Activated CD8-positive, alpha-beta T cell treated with anti-CD3 and anti-CD28 coated beads, Interleukin-2, amount 10 ng/mL, durations not matched to agents 7 days and 5 days (primary cell): ENCODE data around the gene FRAT2. TPM values are rescaled to one million over a fixed set of nuclear protein-coding genes. Genes with fewer than 3 reads are reported as not detected.
A peak's percentile ranks its signal among the peaks of the same experiment; 100 is the strongest.

Experiments used
- ATAC-seq: fragments of 150-1000 bp; cut with Tn5 transposase; one replicate; pipeline ENCODE4 v1.10.0; 2021; ENCODE audit warnings: moderate library complexity
- CTCF ChIA-PET: fragments of 350-600 bp; sonication (Branson Sonifier 250); formaldehyde crosslinking; loops from one replicate; lab custom pipeline; 2021; ENCODE audit warnings: antibody characterized with exemption; lab: Charles Lee
- POLR2A ChIA-PET: fragments of 350-600 bp; sonication (Branson Sonifier 250); formaldehyde crosslinking; loops from one replicate; lab custom pipeline; 2021; ENCODE audit warnings: antibody characterized with exemption; lab: Charles Lee
- DNase-seq: peaks from one replicate; pipeline ENCODE4 v3.0.0-alpha.2; 2020
- H3K27ac Mint-ChIP-seq: one replicate; pipeline ENCODE4 v1.8.0; 2021; ENCODE audit warnings: mild to moderate bottlenecking, mixed read lengths
- H3K27me3 Mint-ChIP-seq: one replicate; pipeline ENCODE4 v1.8.0; 2021; ENCODE audit warnings: low read depth, mixed read lengths
- H3K36me3 Mint-ChIP-seq: one replicate; pipeline ENCODE4 v1.8.0; 2021; ENCODE audit warnings: low read depth, mixed read lengths
- H3K4me1 Mint-ChIP-seq: one replicate; pipeline ENCODE4 v1.8.0; 2021; ENCODE audit warnings: low read depth, mixed read lengths
- H3K4me3 Mint-ChIP-seq: one replicate; pipeline ENCODE4 v1.8.0; 2021; ENCODE audit warnings: mild to moderate bottlenecking, mixed read lengths
- H3K9me3 Mint-ChIP-seq: one replicate; pipeline ENCODE4 v1.8.0; 2022; ENCODE audit warnings: mixed read lengths; ENCODE audit not compliant: insufficient read depth
- total RNA-seq, 2 experiments: library from RNA; stranded (reverse); gene quantifications; one replicate each; pipeline ENCODE4 v1.2.3, GENCODE V29; 2021

The FRAT2 gene
- total RNA-seq, 2 experiments from 2014 or later: 10.0 to 10.4 TPM

DNA sequence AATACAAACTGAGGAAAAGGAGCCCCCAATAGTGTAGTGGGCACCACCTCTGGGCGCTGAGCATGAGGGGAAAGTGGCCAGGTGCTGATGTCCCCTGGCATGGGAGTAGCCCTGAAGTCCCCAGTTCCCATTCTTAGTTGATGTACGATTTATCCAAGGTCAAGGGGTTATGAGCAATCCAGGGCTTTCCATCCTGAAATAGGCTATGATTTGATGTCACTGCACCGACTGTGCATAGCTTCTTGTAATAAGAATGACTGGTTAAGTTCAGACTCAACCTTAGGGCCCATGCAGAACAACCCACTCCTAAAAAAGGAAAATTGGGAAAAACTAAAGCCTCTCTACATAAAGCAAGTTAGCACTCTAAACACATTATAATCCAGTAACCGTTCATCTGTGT lies 11.0 kb downstream of the FRAT2 start:
- Mint-ChIP-seq H3K27ac (no peak overlapping the region), H3K27me3 (no peaks in the 10 kb centered on the region), H3K36me3 (no peaks in the 10 kb centered on the region), H3K9me3 (no peaks in the 10 kb centered on the region), H3K4me1 (peaks cover 43% of the 10 kb centered on the region), H3K4me3 (no peak overlapping the region)
- DNase-seq (no peak), ATAC-seq (no peak)
- POLR2A ChIA-PET: no interaction called here
- CTCF ChIA-PET: no interaction called here

DNA sequence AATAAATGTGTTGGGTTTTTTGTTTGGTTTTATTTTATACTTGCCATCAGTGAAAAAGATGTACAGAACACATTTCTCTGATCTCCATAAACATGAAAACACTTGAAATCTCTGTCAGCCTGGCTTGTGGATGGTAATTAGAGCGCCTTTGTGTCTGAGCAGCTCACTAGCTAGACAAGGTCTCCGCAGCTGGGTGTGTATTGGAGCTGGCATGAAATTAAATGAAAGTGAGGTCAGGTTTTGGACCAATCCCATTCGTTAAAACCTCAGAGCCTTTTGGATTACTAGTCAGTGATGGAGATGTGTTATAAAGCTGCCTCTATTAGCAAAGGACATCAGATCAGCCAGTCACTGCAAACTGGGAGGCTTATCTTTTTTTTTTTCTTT lies 12.7 kb downstream of the FRAT2 start:
- ChIA-PET CTCF (interaction anchor here (1.0 to 2.3 kb wide), 2 partner anchors 10 to 43 kb away, joined by 4 to 19 read pairs; no protein-coding TSS in a partner anchor), POLR2A (interaction anchor here (1.0 kb wide), 1 partner anchor 12 kb away, joined by 3 read pairs; no protein-coding TSS in a partner anchor)
- peak overlapping the region; percentile 82 for H3K4me3 Mint-ChIP-seq
- H3K27ac Mint-ChIP-seq: no peak overlapping the region
- H3K4me1 Mint-ChIP-seq: peaks cover 34% of the 10 kb centered on the region
- no peak for DNase-seq
- H3K36me3 Mint-ChIP-seq: no peaks in the 10 kb centered on the region
- H3K9me3 Mint-ChIP-seq: no peaks in the 10 kb centered on the region
- ATAC-seq: no peak
- H3K27me3 Mint-ChIP-seq: no peaks in the 10 kb centered on the region

DNA sequence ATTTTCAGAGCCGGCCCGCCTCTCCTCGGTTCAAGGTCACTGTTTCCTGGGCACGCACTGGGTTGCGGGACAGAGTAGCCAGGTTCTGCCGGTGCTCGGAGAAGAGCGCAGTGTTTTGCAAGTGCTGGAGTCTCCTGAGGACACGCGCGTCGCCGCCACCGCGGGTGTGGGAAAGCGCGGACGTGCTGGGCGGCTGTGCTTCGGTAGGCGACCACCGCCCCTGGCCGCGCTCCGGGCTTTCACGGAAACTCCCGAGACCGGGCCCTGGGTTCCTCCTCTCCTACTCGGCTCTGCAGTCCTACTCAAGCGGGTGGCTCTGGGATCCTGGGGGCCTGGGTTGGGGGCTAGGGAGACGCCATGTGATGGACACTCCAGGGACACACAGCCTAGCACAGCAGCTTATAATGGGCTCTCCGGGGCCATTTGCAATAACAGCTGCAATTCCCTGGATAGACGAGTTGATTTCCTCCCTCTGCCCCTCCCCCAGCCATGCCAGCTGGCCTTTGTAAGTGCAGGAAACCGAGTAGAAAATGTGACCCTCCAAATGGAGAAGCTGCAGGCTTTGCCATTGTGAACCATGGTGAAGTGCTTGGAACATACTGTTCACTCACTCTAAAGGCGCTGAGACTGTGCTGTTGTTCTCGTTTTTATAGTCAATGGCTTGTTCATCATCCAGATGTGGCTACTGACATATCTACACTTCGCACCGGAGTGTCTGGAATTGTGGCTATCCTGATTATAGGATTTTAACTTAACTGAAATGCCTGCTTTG lies 13.3 kb downstream of the FRAT2 start:
- Mint-ChIP-seq H3K9me3 (no peaks in the 10 kb centered on the region), H3K27me3 (no peaks in the 10 kb centered on the region), H3K4me3 (peak overlapping the region; percentile 82), H3K27ac (peak overlapping the region; percentile 81), H3K4me1 (peaks cover 29% of the 10 kb centered on the region), H3K36me3 (no peaks in the 10 kb centered on the region)
- ATAC-seq (no peak), DNase-seq (no peak)
- ChIA-PET CTCF (interaction anchor here (2.3 kb wide), 1 partner anchor 11 kb away, joined by 19 read pairs; no protein-coding TSS in a partner anchor), POLR2A (no interaction called here)

DNA sequence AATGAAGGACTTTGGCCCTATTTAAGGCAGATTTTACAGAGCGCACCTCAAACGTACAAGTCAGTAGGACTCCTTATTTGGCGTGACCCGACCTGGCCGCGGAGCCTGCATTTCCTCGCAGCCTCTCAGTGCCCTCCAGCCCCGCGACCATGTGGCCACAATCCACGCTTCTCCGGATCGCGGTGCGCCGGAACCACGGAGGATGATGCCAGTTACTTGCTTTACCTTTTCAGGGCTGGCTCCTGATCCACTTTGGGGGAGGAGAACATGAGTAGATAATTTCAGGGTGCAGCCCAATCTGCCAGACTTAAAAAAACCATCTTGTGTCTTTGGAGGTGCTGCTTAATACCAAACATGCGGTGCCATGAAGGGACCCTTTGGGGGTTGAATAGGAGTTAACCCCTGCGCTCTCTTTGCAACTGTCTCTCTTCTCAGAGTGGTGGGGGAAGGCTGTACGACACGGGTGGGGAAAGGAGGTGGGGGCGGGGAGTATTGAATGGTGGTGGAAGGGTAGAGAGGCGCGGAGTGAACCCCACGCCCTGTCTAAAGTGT lies 14.0 kb downstream of the FRAT2 start:
- Mint-ChIP-seq H3K27ac (peak overlapping the region; percentile 81), H3K4me1 (peaks cover 26% of the 10 kb centered on the region), H3K27me3 (peaks cover 3% of the 10 kb centered on the region), H3K4me3 (peak overlapping the region; percentile 82), H3K9me3 (no peaks in the 10 kb centered on the region), H3K36me3 (no peaks in the 10 kb centered on the region)
- ChIA-PET CTCF (interaction anchor here (0.7 to 2.6 kb wide), 9 partner anchors 8 to 248 kb away, joined by 3 to 24 read pairs (median 5); partner anchors contain the start of gene FRAT2), POLR2A (interaction anchor here (2.0 to 2.3 kb wide), 3 partner anchors 8 to 80 kb away, joined by 9 to 46 read pairs (median 14); partner anchors contain the start of genes FRAT2 and RRP12)
- peak; percentile 9 for ATAC-seq
- DNase-seq: peak; percentile 43

DNA sequence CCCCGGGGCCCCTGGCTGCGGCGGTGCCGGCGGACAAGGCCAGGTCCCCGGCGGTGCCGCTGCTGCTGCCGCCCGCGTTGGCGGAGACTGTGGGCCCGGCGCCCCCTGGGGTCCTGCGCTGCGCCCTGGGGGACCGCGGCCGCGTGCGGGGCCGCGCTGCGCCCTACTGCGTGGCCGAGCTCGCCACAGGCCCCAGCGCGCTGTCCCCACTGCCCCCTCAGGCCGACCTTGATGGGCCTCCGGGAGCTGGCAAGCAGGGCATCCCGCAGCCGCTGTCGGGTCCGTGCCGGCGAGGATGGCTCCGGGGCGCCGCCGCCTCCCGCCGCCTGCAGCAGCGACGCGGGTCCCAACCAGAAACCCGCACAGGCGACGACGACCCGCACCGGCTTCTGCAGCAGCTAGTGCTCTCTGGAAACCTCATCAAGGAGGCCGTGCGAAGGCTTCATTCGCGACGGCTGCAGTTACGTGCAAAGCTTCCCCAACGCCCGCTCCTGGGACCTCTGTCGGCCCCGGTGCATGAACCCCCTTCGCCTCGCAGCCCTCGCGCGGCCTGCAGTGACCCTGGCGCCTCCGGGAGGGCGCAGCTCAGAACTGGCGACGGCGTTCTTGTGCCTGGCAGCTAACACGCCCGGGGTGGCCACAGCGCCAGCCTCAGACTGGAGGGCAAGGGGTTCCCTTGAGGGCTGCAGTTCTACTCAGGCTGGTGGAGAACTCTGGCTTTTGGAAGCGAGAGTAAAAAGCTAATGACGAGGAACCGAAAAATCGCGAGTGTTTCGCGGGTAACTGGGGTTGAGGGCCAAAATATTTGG lies 14.7 kb downstream of the FRAT2 start:
- H3K36me3 Mint-ChIP-seq: no peaks in the 10 kb centered on the region
- peak overlapping the region; percentile 82 for H3K4me3 Mint-ChIP-seq
- H3K9me3 Mint-ChIP-seq: no peaks in the 10 kb centered on the region
- peak overlapping the region; percentile 81 for H3K27ac Mint-ChIP-seq
- POLR2A ChIA-PET: interaction anchor here (1.2 to 2.3 kb wide), 5 partner anchors 8 to 81 kb away, joined by 3 to 46 read pairs (median 9); partner anchors contain the start of genes FRAT2 and RRP12
- peaks cover 3% of the 10 kb centered on the region for H3K27me3 Mint-ChIP-seq
- CTCF ChIA-PET: interaction anchor here (0.7 to 2.6 kb wide), 9 partner anchors 9 to 247 kb away, joined by 3 to 24 read pairs (median 4); partner anchors contain the start of genes ARHGAP19 and FRAT2
- DNase-seq: peak; percentile 72
- ATAC-seq: peak; percentile 52
- H3K4me1 Mint-ChIP-seq: peaks cover 26% of the 10 kb centered on the region

DNA sequence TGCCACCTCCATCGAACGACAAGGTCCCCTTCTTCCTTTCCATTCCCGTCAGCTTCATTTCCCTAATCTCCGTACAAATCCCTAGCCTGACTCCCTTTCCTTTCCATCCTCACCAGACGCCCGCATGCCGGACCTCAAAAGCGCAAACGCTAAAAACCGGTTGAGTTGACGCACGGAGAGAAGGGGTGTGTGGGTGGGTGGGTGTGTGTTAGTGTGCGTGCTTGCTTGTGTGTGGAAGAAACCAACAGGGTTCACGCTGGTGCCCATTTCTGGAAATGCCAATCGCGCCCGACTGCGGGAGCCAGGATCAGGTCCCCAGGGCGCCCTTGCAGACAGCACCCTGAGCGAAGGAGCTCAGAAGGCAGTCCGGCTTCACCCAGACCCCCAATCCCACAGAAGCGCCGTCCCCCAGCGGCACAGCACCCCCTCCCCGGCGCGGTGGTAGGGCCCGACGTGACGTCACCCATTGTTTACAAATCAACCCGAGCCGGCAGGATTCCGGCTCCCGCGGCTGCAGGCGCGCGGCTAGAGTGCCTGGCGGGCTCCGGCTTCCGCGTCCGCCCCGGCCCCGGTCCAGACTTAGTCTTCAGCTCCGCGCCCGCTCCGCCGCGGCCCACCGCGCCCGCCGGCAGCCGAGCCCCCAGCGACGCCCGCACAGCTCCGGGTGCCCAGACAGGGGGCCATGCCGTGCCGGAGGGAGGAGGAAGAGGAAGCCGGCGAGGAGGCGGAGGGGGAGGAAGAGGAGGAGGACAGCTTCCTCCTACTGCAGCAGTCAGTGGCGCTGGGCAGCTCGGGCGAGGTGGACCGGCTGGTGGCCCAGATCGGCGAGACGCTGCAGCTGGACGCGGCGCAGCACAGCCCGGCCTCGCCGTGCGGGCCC lies 15.5 kb downstream of the FRAT2 start, which contains the start of gene FRAT1:
TSS of gene FRAT1 (plus strand) at position 500 of the 880 bp plus-strand sequence. CDS start at position 683, 183 bp downstream.
- Mint-ChIP-seq H3K27me3 (peaks cover 3% of the 10 kb centered on the region), H3K4me1 (peaks cover 26% of the 10 kb centered on the region), H3K9me3 (no peaks in the 10 kb centered on the region), H3K4me3 (peak within 1 kb of the TSS; percentile 82), H3K36me3 (no peaks in the 10 kb centered on the region), H3K27ac (peak within 1 kb of the TSS; percentile 99)
- POLR2A ChIA-PET: interaction anchor here (0.6 to 2.3 kb wide), 6 partner anchors 9 to 81 kb away, joined by 3 to 46 read pairs (median 6); partner anchors contain the start of genes FRAT2 and RRP12
- CTCF ChIA-PET: interaction anchor here (1.1 to 2.6 kb wide), 7 partner anchors 10 to 246 kb away, joined by 3 to 24 read pairs (median 5); partner anchors contain the start of gene ARHGAP19
- ATAC-seq: peak; percentile 77
- peak; percentile 91 for DNase-seq

DNA sequence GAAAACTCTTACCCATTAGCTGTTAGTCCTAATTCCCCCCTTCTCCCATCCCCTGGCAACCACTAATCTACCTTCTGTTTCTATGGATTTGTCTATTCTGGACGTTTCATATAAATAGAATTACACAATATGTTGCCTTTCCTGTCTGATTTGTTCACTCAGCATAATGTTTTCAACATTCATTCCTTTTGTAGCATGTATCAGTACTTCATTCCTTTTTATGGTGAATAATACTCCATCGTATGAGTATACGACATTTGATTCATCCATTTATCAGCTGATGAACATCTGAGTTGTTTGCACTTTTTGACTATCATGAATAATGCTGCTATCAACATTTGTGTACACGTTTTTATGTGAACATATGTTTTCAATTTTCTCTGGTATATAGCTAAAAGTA lies 19.9 kb downstream of the FRAT2 start:
- no peak for DNase-seq
- no peaks in the 10 kb centered on the region for H3K9me3 Mint-ChIP-seq
- H3K27me3 Mint-ChIP-seq: peaks cover 3% of the 10 kb centered on the region
- no peak for ATAC-seq
- H3K4me3 Mint-ChIP-seq: no peak overlapping the region
- CTCF ChIA-PET: no interaction called here
- peaks cover 7% of the 10 kb centered on the region for H3K4me1 Mint-ChIP-seq
- H3K36me3 Mint-ChIP-seq: no peaks in the 10 kb centered on the region
- POLR2A ChIA-PET: no interaction called here
- no peak overlapping the region for H3K27ac Mint-ChIP-seq

DNA sequence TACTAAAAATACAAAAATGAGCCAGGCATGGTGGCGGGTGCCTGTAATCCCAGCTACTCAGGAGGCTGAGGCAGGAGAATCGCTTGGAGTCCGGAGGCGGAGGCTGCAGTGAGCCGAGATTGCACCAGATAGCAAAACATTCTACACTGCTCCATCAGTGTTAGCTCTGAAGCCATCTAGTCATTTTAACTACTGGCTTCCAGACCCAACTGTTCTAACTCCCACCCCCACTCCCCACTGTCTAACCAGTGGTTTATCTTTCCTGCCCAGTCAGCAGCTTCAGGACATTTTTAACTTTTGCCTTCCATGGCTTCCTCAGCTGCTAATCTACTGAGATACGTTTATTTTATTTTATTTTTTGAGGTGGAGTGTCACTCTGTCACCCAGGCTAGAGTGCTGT lies 21.6 kb downstream of the FRAT2 start:
- ChIA-PET CTCF (interaction anchor here (0.7 kb wide), 1 partner anchor 19 kb away, joined by 3 read pairs; no protein-coding TSS in a partner anchor), POLR2A (interaction anchor here (0.6 kb wide), 1 partner anchor 152 kb away, joined by 3 read pairs; no protein-coding TSS in a partner anchor)
- no peaks in the 10 kb centered on the region for H3K4me1 Mint-ChIP-seq
- no peak overlapping the region for H3K27ac Mint-ChIP-seq
- no peak overlapping the region for H3K4me3 Mint-ChIP-seq
- DNase-seq (no peak), ATAC-seq (no peak)
- peaks cover 5% of the 10 kb centered on the region for H3K27me3 Mint-ChIP-seq
- no peaks in the 10 kb centered on the region for H3K36me3 Mint-ChIP-seq
- H3K9me3 Mint-ChIP-seq: no peaks in the 10 kb centered on the region

DNA sequence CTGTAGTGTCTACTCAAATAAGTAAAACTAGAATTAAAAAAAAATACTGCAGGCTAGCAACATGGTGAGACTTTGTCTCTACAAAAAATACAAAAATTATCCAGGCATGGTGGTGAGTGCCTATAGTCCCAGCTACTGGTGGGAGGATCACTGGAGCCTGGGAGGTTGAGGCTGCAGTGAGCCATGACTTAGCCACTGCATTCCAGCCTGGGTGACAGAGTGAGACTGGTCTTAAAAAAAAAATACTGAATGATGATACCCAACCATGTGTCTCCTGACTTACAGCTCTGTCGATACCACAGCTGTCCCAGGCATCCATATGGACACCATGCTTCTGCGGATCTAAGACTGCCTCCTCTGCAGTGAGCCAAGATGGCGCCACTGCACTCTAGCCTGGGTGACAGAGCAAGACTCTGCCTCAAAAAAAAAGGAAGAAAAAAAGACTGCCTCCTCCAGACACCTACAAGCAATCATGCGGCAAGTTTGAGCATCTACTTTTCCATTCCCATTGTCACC lies 23.4 kb downstream of the FRAT2 start:
- DNase-seq: no peak
- Mint-ChIP-seq H3K4me1 (no peaks in the 10 kb centered on the region), H3K27ac (no peak overlapping the region), H3K4me3 (no peak overlapping the region), H3K36me3 (no peaks in the 10 kb centered on the region), H3K9me3 (no peaks in the 10 kb centered on the region), H3K27me3 (peaks cover 13% of the 10 kb centered on the region)
- POLR2A ChIA-PET: no interaction called here
- CTCF ChIA-PET: interaction anchor here (1.4 kb wide), 1 partner anchor 22 kb away, joined by 3 read pairs; no protein-coding TSS in a partner anchor
- no peak for ATAC-seq
